ENCODE data around the gene FAAP100.
"Not testable (repeated sequence)": the region's sequence is repeated elsewhere in the genome, so short reads cannot be mapped to it uniquely, and the experiment has no call there.

FAAP100 gene

DNA sequence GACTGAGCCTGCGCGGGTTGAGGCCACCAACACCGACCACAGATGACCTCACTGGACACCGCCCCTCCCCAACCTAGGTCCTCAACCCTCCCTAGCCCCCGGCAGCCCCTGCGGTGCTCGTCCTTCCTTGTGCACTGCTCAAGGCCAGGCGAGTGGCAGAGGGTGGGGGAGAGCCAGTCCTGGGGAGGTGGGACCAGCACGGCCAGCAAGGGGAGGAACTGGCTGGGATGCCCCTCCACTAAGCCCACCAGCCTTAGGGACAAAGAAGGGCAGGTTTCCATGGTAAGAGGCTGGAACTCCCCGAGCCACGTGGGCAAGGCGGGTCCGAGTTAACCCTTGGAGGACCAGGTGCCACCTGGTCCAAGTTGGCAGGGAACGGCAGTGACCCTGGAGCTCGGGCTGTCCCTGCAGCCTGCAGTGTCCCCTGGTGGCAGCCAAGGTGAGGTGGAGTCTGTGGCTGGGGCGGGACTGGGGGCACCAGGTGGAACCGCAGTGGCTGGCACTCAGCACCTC is 14.8 kb downstream of the FAAP100 start:
- DNase-seq = no peak

DNA sequence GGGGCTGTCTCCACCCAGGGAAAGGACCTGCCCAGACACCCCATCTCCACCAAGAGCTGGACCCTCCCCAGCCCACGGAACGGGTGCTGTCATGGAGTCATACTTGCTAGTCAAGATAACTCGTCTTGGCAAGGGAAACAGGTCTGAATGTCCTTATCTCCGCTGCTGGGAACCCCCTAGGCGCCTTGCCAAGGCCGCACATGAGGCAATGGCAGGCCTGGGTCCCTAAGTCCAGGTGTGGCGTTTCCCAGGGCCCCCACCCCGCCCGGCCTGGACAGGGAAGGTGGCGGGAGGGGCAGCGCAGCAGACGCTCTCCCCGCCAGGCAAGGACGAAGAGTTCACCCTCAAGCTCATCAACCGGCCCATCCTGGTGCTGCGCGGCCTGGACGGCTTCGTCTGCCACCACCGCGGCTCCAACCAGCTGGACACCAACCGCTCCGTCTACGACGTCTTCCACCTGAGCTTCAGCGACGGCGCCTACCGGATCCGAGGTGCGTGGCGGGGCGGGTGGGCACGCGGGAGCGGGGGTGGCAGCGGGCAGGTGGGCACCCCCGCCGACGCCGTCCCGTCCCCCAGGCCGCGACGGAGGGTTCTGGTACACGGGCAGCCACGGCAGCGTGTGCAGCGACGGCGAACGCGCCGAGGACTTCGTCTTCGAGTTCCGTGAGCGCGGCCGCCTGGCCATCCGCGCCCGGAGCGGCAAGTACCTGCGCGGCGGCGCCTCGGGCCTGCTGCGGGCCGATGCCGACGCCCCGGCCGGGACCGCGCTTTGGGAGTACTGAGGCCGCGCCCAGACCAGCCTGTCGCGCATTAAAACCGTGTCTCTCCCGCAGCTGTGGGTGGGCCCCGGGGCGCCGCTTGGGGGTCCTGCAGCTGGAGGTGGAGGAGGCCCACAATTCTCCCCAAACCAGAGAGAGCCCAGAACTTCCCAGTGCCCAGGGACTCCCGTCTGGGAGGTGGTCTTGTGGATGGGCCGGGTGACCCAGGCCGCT is 15.6 kb downstream of the FAAP100 start:
- DNase-seq = no peak

DNA sequence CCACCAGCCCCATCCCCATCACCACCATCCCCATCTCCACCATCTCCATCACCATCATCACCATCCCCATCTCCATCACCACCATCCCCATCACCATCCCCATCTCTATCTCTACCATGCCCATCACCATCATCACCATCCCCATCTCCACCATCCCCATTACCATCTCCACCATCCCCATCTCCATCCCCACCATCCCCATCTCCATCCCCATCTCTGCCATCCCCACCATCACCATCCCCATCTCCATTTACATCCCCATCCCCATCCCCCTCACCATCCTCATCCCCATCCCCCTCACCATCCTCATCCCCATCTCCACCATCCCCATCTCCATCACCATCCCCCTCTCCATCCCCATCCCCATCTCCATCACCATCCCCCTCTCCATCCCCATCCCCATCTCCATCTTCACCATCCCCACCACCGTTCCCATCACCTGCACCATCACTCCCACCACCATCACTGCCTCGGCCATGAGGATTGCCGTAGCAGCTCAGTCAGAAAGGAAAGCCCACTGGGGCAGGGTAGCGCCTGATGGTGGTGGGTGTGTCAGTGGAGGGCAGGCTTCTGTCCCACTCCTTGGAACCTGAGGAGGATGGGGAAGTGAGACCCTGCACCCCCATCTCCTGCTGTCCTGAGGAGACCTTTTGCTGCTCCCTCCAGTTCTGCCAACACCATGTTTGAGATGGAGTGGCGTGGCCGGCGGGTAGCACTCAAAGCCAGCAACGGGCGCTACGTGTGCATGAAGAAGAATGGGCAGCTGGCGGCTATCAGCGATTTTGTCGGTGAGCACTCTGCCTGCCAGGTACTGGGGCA is 16.5 kb downstream of the FAAP100 start:
- no peak for DNase-seq

DNA sequence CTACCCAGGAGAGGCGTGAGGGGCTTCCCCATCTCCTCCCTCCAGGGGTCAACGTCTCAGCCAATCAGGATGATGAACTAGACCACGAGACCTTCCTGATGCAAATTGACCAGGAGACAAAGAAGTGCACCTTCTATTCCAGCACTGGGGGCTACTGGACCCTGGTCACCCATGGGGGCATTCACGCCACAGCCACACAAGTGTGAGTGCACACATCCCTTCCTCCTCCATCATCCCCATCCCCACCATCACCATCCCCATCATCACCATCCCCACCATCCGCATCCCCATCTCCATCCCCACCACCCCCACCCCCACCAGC is 17.2 kb downstream of the FAAP100 start:
- DNase-seq = no peak

DNA sequence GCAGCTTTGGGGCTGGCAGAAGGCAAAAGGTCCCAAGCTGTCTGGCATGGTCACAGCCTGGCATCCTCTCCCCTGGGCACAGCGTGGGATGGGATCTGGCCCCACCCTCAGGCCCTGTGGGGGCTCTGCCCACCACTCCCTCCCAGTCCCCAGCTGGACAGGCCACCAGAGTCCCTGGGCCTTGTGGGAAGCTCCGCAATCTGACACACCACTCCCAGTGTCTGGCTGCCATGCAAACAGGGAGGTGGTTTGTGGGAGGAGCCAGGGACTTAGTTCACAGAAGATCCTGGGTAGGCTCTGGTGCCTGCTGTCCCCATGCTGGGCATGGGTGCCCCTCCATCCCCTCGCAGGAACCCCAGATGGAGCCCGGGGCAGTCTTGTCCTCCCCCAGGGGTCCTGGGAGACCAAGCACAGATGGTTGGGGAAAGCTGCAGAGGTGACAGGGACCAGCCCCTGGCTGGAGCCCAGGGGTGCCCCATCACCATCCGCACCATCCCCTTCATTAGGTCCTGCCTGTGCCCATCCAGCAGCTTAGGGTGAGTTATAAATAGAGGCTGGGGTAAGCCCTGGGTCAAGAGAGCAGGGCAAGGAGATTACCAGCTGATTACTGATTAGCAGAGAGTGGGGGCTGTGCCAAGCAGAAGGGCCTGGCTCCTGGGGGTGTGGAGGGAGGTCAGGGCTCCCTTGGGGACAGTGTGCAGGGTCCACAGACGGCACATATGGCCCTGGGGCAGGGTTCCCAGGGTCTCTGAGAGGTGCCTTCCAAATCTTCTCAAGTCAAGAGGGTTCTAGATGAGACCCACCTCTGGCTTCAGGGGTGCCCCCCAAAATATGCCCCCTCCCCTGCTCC is 17.8 kb downstream of the FAAP100 start:
- DNase-seq = no peak

DNA sequence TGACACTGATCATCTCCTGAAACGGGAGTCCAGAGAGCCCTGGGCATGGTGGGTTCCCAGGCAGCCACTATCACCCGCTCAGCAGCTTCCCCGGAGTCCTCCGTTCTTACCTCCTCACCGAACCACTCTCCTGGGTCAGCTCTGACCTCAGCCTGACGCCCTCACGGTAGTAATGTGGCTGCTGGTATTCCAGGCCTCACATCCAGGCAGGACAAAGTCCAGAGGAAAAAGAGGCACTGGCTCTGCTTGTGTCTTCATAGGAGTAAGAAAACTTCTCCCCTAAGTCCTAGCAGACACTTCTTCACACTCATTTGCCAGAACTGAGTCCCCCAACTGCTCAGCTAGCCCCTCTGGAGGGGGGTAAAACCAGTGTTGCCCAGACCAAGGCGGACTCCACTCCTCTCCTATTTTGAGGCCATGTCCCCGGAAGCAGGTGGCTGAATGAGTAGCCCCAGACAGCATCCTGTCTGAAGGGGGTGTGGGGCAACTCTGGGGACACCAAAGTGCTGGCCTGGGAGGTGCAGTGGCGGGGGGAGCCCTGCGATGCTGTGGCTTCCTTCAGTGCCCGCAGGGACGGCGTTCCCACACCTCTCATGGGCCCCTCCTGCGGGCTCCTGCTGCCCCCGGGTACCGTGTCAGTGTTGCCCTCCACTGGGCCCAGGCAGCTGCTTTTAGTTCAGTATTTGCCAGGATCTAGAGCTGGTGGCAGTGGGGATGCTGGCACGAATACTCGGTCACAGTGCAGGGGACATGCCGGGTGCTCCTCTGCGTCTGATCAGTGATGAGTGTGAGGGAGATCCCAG is 18.6 kb downstream of the FAAP100 start:
- DNase-seq = no peak

DNA sequence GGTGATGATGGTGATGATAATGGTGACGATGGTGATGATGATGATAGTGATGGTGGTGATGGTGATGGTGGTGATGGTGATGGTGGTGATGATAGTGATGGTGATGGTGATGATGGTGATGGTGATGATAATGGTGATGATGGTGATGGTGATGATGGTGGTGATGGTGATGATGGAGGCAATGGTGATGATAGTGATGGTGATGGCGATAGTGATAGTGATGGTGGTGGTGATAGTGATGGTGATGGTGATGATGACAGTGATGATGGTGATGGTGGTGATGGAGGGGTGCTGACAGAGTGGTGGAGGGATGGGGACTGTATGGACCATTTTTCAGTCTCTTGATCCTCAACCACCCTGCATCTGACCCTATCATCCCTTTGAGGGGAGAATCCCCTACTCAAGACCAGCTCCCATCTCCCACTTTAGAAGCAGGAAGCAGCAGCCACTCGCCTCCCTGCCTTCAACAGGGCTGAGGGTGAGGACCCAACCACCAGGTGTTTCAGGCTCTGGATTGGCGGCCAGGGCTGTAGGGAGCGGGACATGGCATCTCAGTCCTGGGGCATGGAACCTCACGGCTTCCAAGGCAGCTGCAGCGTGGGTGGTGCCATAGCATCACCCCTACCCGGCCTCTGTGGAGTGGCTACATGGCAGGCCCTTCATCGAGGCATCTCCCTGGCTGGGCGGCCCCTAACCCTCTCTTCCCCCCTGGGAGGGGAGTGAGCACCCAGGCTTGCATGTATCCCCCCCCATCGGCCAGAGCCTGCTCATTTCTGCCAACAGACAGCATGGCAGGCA is 19.5 kb downstream of the FAAP100 start:
- DNase-seq = no peak

DNA sequence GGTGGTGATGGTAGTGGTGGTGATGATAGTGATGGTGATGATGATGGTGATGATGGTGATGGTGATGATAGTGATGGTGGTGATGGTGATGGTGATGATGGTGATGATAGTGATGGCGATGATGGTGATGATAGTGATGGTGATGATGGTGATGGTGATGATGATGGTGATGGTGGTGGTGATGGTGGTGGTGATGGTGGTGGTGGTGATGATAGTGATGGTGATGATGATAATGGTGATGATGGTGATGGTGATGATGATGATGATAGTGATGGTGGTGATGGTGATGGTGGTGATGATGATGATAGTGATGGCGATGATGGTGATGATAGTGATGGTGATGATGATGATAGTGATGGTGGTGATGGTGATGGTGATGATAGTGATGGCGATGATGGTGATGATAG is 20.2 kb downstream of the FAAP100 start:
- DNase-seq = not testable (repeated sequence)

DNA sequence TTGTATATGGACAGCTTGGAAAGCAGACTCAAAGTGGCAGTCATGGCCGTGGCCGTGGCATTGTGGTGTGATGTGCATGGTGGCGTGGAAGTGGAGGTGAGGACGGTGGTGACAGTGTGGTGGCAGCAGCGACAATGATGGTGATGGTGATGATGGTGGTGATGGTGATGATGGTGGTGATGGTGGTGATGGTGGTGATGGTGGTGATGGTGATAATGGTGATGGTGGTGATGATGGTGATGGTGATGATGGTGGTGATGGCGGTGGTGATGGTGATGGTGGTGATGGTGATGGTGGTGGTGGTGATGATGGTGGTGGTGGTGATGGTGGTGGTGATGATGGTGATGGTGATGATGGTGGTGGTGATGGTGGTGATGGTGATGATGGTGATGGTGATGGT is 21.1 kb downstream of the FAAP100 start:
- DNase-seq = not testable (repeated sequence)

DNA sequence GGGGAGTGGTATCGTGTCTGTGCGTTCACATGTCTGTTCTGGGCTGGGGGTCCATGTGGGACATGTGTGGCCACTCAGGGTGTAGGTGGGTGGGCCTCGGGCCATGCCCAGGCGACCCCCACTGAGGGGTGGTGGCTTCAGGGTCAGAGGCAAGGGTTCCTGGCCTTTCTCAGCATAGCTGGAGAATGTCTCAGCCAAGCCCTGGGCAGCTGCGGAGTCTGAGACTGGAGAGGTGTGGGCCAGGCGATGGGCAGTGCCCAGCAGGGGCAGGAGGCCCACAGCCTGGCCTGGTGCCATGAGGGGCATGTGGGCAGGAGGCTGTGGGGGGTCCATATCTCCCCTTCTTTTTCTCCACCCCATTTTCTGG is 22.7 kb downstream of the FAAP100 start:
- no peak for DNase-seq

DNA sequence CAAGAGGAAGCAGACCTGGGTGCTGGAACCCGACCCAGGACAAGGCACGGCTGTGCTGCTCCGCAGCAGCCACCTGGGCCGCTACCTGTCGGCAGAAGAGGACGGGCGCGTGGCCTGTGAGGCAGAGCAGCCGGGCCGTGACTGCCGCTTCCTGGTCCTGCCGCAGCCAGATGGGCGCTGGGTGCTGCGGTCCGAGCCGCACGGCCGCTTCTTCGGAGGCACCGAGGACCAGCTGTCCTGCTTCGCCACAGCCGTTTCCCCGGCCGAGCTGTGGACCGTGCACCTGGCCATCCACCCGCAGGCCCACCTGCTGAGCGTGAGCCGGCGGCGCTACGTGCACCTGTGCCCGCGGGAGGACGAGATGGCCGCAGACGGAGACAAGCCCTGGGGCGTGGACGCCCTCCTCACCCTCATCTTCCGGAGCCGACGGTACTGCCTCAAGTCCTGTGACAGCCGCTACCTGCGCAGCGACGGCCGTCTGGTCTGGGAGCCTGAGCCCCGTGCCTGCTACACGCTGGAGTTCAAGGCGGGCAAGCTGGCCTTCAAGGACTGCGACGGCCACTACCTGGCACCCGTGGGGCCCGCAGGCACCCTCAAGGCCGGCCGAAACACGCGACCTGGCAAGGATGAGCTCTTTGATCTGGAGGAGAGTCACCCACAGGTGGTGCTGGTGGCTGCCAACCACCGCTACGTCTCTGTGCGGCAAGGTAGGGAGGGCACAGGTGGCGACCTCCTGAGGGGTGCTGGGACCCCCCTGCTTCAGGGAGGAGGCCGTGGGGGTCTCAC is 23.3 kb downstream of the FAAP100 start:
- no peak for DNase-seq

DNA sequence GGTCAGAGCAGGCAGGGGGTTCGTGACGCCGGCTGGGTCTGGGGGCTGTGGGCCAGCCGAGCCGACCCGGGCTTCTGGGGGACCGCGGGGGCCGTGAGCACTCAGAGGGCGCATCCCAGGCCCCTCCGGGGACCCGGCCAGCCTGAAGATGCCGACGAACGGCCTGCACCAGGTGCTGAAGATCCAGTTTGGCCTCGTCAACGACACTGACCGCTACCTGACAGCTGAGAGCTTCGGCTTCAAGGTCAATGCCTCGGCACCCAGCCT is 23.8 kb downstream of the FAAP100 start:
- DNase-seq = no peak

DNA sequence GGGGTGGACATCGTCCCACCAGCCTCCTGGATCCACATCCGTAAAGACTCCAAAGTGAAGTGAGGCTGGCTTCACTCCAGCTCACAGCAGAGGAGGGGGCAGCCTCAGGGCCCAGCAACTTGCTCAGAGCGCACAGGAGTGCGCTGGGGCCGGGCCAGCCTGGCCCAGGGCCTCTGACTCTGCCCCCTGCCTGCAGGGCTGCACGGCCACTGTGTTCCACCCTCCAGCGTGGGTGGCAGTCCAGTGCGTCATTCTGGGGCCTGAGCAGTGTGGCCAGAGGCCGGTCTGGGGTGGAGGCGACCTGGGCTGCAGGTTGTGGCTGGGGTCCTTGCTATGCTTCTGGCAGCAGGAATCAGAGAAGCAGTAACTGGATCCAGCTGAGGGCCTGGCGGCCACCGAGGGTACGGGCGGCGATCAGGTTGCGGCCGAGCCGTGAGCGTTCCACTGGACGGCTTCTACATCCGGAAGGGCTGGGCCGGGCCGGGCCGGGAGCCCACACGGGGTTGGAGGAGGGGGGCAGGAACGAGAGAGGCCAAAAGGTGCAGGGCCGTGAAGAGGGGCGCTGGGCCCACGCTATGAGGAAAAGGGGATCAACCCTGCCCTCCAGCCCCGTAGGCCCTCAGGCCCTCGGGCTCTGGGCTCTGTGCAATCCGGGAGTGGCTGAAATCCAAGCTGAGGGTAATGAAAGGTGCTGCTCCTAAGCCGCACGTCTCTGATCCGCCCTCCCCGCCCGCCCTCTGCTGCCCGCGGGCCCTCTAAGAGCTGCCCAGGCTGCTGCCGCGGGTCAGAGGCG is 24.4 kb downstream of the FAAP100 start, which contains the start of gene FSCN2:
Gene FSCN2 (plus strand): TSS at position 787 of the 793 bp plus-strand sequence. CDS start 155 bp downstream, outside the sequence.
- no peak for DNase-seq

DNA sequence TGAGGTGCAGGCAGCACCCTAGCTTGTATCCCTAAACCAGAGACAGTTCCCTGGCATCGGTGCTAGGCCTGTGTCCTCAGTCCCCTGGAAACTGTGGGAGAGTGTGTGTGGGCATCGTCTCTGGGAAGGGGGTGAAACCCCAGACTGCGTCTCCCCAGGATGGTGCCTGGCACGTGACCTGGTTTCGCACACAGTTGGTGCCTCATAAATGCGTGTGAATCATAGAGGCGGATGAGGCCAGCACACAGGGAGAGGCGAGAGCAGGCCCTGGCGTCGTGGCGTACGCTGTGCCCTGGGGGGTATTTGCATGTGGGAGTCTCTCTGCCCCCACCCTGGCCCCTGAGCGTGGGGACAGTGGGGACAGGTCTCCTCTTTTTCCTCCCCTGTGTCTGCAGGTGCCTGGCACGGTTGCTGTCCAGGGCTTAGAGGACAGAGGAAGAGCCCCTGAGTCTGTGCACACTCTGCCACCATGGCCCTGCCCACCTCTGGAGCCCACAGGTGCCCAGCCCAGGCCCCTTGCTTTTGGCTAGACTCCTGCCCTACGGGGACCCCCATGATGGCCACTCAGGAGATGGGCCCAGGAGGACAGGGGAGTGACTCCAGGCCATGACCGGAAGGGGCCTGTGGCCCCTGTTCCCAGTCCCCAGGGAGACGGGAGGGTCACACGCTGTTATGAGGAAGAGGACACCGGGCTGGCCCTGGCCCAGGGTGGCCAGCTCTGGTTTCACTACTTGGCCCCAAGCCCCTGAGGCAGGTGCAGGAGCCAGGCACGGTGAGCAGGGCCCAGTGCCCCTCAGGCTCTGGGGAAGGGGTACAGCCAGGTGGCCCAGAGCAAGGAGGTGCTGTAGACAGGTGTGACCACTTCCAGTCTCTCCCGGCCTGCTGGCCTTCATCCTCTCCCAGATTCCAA is 25.2 kb downstream of the FAAP100 start:
- DNase-seq = no peak

DNA sequence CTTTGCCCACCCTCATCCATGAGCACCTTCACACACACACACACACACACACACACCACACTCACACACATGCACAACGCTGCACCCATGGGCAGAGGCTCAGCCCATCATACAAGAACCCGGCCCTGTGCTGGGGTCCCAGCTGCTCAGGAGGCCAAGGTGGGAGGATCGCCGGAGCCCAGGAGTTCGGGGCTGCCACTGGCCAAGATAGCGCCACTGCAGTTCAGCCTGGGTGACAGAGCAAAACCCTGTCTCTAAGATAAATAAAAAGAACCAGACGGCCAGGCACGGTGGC is 27.3 kb downstream of the FAAP100 start:
- no peak for DNase-seq

DNA sequence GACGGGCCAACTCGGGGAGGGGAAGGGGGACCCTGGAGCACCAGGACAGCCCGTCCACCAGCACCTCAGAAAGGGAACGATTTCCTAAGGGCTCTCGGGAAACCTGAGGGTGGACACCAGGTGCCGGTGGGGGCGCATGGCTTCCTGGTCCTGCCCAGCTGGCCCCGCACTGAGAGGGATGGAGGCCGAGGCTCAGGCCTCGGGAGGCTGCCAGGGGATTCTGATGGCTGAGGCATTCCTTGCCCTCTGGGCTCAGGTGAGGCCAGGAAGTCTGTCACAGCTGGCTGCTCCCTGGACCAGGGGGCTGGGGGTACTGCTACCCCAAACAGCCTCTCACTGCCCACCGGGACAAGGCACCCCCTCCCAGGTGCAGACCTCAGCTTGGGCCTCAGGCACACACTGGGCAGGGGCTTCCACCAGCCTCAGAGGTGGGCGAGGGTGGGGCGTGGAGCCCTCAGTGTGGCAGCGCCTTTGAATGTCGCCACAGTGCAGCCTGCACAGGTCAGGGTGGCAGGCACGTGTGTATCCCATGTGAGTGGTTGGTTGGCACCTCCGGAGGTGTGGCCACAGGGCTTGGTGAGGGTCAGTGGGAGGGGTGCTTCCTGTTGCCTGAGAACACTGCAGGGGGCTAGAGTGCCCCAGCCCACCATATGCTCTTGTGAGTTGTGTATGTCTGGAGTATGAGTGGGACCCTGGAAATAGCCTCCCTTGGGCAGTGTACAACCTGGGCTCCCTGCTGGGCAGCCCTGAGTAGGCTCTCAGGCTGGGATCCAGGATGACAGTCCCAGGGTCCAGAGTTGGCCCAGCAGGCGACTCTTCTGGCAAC is 27.9 kb downstream of the FAAP100 start:
- no peak for DNase-seq

DNA sequence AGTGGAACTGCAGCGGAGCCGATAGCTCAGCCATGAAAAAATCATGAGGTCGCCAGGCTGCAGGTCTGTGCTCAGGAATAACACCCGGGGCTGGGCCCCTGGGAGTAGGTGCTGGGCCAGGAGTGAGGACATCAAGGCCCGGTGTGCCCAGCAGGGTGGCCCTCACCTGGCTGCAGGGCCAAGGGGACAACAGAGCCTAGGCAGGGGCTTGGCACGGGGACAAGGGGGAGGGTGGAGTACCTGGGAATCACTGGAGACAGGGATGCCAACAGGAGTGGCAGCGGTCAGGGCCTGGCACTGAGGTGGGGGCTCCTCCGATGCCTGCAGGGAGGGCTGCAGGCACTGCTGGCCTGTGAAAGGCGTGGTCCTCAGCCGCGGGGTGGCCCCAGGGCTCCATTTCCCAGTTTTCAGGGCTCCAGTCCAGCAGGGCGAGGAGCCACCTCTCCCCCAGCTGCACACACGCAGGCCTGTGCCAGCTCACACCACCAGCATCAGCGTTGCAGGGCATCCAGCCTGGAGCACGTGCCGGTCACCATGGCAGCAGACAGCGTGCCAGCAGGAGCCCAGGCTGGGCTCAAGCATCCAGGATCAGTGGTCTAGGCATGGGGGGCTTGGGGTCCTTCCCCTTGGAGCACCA is 28.6 kb downstream of the FAAP100 start:
- DNase-seq = no peak
